Erythroblast (primary cell): ENCODE results near the gene ZFYVE28.

Experiments used
- GATA1 ChIP-seq: IDR thresholded peaks from 2 replicates; pipeline ENCODE4 v1.6.1; 2011; ENCODE audit warnings: low read depth, mild to moderate bottlenecking, control low read depth, low read length, moderate library complexity
- POLR2A ChIP-seq: IDR thresholded peaks from 2 replicates; pipeline ENCODE4 v1.6.1; 2011; ENCODE audit warnings: mild to moderate bottlenecking, low read length

- no peak for TF ChIP-seq POLR2A
- TF ChIP-seq GATA1: no peak
These were observed 149.3 kb downstream of the ZFYVE28 start for GRCh38 chr4:2269206-2269531.
